Measurements from ENCODE around the gene TSKS. TPM values are rescaled to one million over a fixed set of nuclear protein-coding genes. Genes with fewer than 3 reads are reported as not detected.
"Not testable (repeated sequence)": the region's sequence is repeated elsewhere in the genome, so short reads cannot be mapped to it uniquely, and the experiment has no call there.

Gene TSKS
- total RNA-seq, 1 donor: 1.4 TPM

GRCh38 chr19:49738268-49738667 is 24.8 kb downstream of the TSKS start:
- no peak overlapping the region for H3K4me3 ChIP-seq (ENCODE audit: low read depth, low read length)
- no peak for DNase-seq (ENCODE audit: low read depth)
- TF ChIP-seq, protein P1, sequence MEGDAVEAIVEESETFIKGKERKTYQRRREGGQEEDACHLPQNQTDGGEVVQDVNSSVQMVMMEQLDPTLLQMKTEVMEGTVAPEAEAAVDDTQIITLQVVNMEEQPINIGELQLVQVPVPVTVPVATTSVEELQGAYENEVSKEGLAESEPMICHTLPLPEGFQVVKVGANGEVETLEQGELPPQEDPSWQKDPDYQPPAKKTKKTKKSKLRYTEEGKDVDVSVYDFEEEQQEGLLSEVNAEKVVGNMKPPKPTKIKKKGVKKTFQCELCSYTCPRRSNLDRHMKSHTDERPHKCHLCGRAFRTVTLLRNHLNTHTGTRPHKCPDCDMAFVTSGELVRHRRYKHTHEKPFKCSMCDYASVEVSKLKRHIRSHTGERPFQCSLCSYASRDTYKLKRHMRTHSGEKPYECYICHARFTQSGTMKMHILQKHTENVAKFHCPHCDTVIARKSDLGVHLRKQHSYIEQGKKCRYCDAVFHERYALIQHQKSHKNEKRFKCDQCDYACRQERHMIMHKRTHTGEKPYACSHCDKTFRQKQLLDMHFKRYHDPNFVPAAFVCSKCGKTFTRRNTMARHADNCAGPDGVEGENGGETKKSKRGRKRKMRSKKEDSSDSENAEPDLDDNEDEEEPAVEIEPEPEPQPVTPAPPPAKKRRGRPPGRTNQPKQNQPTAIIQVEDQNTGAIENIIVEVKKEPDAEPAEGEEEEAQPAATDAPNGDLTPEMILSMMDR (IDR thresholded peaks at IDR 0.05; ENCODE audit: insufficient read depth, low read length): no peak

DNA sequence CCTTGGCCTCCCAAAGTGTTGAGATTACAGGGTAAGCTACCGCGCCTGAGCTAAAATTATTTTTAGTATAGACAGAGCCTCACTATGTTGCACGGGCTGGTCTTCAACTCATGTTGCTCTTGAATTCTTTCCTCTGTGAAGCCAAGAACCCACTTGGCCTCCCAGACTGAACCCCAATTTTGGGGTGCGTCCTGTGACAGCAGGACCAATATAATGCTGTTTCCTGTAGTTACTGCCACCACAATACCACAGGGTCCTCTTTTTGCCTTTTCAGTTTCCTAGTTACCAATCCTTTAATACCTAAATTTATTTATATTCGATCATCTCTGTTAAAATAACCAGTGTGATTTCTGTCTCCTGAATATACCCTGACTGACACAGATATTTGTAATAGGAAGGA is 32.9 kb downstream of the TSKS start:
- DNase-seq (ENCODE audit: low read depth): no peak
- TF ChIP-seq, protein P1 (IDR thresholded peaks at IDR 0.05; ENCODE audit: insufficient read depth, low read length): no peak
- no peak overlapping the region for H3K4me3 ChIP-seq (ENCODE audit: low read depth, low read length)

- DNase-seq (ENCODE audit: low read depth): peak; percentile 61
- H3K4me3 ChIP-seq (ENCODE audit: low read depth, low read length): no peak overlapping the region
- TF ChIP-seq, protein P1 (IDR thresholded peaks at IDR 0.05; ENCODE audit: insufficient read depth, low read length): no peak
Measured at GRCh38 chr19:49727217-49728030, 35.7 kb downstream of the TSKS start.

- not testable (repeated sequence) for H3K4me3 ChIP-seq (ENCODE audit: low read depth, low read length); DNase-seq (ENCODE audit: low read depth)
Measured at GRCh38 chr19:49719420-49719819, 43.7 kb downstream of the TSKS start.

DNA sequence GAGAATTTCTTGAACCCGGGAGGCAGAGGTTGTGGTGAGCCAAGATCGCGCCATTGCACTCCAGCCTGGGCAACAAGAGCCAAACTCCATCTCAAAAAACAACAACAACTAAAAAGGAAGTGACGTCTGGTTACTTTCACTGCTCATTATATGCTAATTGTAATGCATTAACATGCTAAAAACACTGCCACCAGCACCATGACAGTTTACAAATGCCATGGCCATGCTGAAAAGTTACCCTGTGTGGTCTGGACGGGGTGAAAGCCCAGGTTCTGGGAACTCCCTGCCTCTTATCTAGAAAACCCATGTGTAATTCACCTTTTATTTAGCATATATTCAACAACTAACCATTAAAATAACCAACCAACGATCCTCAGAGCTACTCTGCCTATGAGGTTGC is 44.1 kb downstream of the TSKS start:
- no peak overlapping the region for H3K4me3 ChIP-seq (ENCODE audit: low read depth, low read length)
- TF ChIP-seq, protein P1 (IDR thresholded peaks at IDR 0.05; ENCODE audit: insufficient read depth, low read length): no peak
- no peak for DNase-seq (ENCODE audit: low read depth)

DNA sequence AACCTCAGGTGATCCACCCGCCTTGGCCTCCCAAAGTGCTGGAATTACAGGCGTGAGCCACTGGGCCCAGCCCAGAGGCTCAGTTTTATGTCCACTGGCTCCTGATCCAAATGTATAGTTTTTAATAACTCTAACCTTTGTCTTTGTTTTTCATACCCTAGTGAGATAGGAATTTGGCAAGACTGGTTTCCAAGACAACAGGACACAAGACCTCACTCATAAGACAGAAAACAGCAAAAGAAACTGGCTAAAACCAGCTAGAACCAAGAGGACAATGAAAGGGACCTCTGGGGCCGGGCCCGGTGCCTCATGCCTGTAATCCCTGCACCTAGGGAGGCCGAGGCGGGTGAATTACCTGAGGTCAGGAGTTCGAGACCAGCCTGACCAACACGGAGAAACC is 44.6 kb downstream of the TSKS start:
- TF ChIP-seq, protein P1 (IDR thresholded peaks at IDR 0.05; ENCODE audit: insufficient read depth, low read length): no peak
- DNase-seq (ENCODE audit: low read depth): peak; percentile 34
- no peak overlapping the region for H3K4me3 ChIP-seq (ENCODE audit: low read depth, low read length)

GRCh38 chr19:49716154-49716553 is 47.0 kb downstream of the TSKS start:
- DNase-seq (ENCODE audit: low read depth): no peak

More at GRCh38 chr19:49716154-49716553, 47.0 kb downstream of the TSKS start:
- TF ChIP-seq, protein P1 (IDR thresholded peaks at IDR 0.05; ENCODE audit: insufficient read depth, low read length): no peak
- no peak overlapping the region for H3K4me3 ChIP-seq (ENCODE audit: low read depth, low read length)
